ENCODE measurements around the gene WASHC3. TPM values are rescaled to one million over a fixed set of nuclear protein-coding genes. Genes with fewer than 3 reads are reported as not detected.

The WASHC3 gene
- polyA plus RNA-seq, 1 donor (not counting 4 experiments of a cell fraction or from before 2014, with no cell fraction given): 91.0 TPM

- dilution Hi-C loops (cut with MboI; ENCODE audit: extremely low pct_ligation_motif_present, low sequenced_read_pairs): no loop called here
- Histone ChIP-seq H3K79me2 (ENCODE audit: control insufficient read depth, insufficient read depth, low read length) (no peaks in the 10 kb centered on the region), H3K4me1 (ENCODE audit: control insufficient read depth, extremely low read depth, insufficient read depth, low read length) (no peaks in the 10 kb centered on the region), H3K4me3 (ENCODE audit: control insufficient read depth in 2 of 3, extremely low read depth in 1 of 3, insufficient read depth in 2 of 3, low read depth in 1 of 3, low read length in 3 of 3) (no peak overlapping the region), H3K4me2 (ENCODE audit: control insufficient read depth, extremely low read depth, insufficient read depth, low read depth, low read length) (no peak overlapping the region), H4K20me1 (ENCODE audit: control insufficient read depth, extremely low read depth, insufficient read depth, low read length) (no peaks in the 10 kb centered on the region), H3K27me3 (ENCODE audit: control insufficient read depth, extremely low read depth, insufficient read depth, low read length) (no peaks in the 10 kb centered on the region), H3K27ac (ENCODE audit: control insufficient read depth, insufficient read depth, low read length) (no peak overlapping the region), H2AFZ (ENCODE audit: control insufficient read depth, low read length) (no peak overlapping the region), H3K9me1 (ENCODE audit: control insufficient read depth, extremely low read depth, insufficient read depth, low read length) (no peaks in the 10 kb centered on the region), H3K9ac (ENCODE audit: control insufficient read depth, extremely low read depth, insufficient read depth, low read length) (no peak overlapping the region), H3K9me3 (ENCODE audit: control insufficient read depth, low read depth, low read length) (no peaks in the 10 kb centered on the region), H3K36me3 (ENCODE audit: control insufficient read depth in 2 of 2, extremely low read depth in 1 of 2, insufficient read depth in 2 of 2, low read length in 2 of 2) (peaks cover 2 to 13% of the 10 kb centered on the region in 2 experiments)
- TF ChIP-seq CTCF (optimal IDR thresholded peaks at IDR 0.05 in 1 of 3, IDR thresholded peaks at IDR 0.05 in 1 of 3, conservative IDR thresholded peaks at IDR 0.05 in 1 of 3; ENCODE audit: extremely low read depth in 1 of 3, insufficient read depth in 2 of 3, low read length in 3 of 3): no peak
- no peak for TF ChIP-seq EZH2 (IDR thresholded peaks at IDR 0.05; ENCODE audit: low read length)
- no peak for FAIRE-seq
- DNase-seq (ENCODE audit: low read depth, low spot score): no peak
Measured at GRCh38 chr12:102096855-102097254, 35.1 kb upstream of the WASHC3 start.

DNA sequence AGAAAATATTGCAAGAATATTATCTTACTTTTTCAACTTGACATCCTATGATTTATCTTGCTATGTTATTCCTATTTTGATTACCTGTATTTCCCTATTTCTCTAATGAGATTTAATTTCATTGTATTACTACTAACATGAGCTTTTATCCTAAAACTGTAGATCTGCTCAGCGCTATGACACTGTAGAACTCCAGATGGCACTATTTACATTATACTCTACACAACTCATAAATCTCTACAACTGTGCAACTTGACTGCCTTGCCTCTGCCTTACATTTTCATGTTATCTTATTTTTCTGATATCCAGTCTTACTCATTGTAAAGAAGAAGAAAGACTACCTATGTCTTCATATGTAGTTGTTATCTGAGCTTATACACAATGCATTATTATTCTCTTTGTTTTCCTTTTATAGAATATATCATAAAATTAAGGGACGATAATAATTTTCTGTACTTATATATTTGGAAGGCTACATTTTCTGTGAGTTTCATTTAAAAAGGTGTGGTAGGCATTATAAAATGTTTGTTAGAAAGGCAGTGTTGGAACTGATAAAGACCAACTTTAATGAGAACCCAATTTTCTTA is 34.0 kb upstream of the WASHC3 start:
- no peaks in the 10 kb centered on the region for H3K27me3 ChIP-seq (ENCODE audit: control insufficient read depth, extremely low read depth, insufficient read depth, low read length)
- peaks cover 2 to 13% of the 10 kb centered on the region in 2 experiments for H3K36me3 ChIP-seq (ENCODE audit: control insufficient read depth in 2 of 2, extremely low read depth in 1 of 2, insufficient read depth in 2 of 2, low read length in 2 of 2)
- no peak overlapping the region for H3K9ac ChIP-seq (ENCODE audit: control insufficient read depth, extremely low read depth, insufficient read depth, low read length)
- H3K4me1 ChIP-seq (ENCODE audit: control insufficient read depth, extremely low read depth, insufficient read depth, low read length): no peaks in the 10 kb centered on the region
- no peak overlapping the region for H3K4me2 ChIP-seq (ENCODE audit: control insufficient read depth, extremely low read depth, insufficient read depth, low read depth, low read length)
- dilution Hi-C loops (cut with MboI; ENCODE audit: extremely low pct_ligation_motif_present, low sequenced_read_pairs): no loop called here
- TF ChIP-seq EZH2 (IDR thresholded peaks at IDR 0.05; ENCODE audit: low read length) (no peak), CTCF (optimal IDR thresholded peaks at IDR 0.05 in 1 of 3, IDR thresholded peaks at IDR 0.05 in 1 of 3, conservative IDR thresholded peaks at IDR 0.05 in 1 of 3; ENCODE audit: extremely low read depth in 1 of 3, insufficient read depth in 2 of 3, low read length in 3 of 3) (peak in 2 of 3 experiments; percentile 26 to 59)
- FAIRE-seq (no peak), DNase-seq (ENCODE audit: low read depth, low spot score) (no peak)
- H3K4me3 ChIP-seq (ENCODE audit: control insufficient read depth in 2 of 3, extremely low read depth in 1 of 3, insufficient read depth in 2 of 3, low read depth in 1 of 3, low read length in 3 of 3): no peak overlapping the region
- H2AFZ ChIP-seq (ENCODE audit: control insufficient read depth, low read length): no peak overlapping the region
- H4K20me1 ChIP-seq (ENCODE audit: control insufficient read depth, extremely low read depth, insufficient read depth, low read length): no peaks in the 10 kb centered on the region
- no peaks in the 10 kb centered on the region for H3K9me3 ChIP-seq (ENCODE audit: control insufficient read depth, low read depth, low read length)
- no peaks in the 10 kb centered on the region for H3K79me2 ChIP-seq (ENCODE audit: control insufficient read depth, insufficient read depth, low read length)
- no peaks in the 10 kb centered on the region for H3K9me1 ChIP-seq (ENCODE audit: control insufficient read depth, extremely low read depth, insufficient read depth, low read length)
- H3K27ac ChIP-seq (ENCODE audit: control insufficient read depth, insufficient read depth, low read length): no peak overlapping the region
